Activated naive CD4-positive, alpha-beta T cell (primary cell): ENCODE results near the gene TCP11L1.
"Not testable (repeated sequence)": the region's sequence is repeated elsewhere in the genome, so short reads cannot be mapped to it uniquely, and the experiment has no call there.

Experiments used
- DNase-seq, 4 experiments: peaks; one replicate each; lab custom pipeline; 2025; lab: John Stamatoyannopoulos, UW

The TCP11L1 gene

GRCh38 chr11:33033493-33033892, 5.9 kb upstream of the TCP11L1 start:
- DNase-seq: no peak

DNA sequence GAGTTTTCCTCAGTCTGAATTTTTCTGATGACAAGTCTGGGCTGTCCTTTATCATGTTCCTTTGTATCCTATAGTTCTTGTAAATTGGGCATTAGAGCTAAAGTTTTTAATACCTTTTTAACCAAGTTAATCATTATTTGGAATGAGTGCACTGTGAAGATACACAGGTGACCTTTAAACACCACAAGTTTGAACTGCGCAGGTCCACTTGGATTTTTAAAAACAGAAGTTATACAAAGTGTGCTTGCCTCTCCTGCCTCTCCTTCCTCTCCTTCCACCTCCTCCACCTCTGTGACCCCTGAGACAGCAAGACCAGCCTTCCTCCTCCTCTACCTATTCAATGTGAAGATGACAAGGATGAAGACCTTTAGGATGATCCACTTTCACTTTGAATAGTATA, 4.4 kb upstream of the TCP11L1 start:
- DNase-seq: no peak

DNA sequence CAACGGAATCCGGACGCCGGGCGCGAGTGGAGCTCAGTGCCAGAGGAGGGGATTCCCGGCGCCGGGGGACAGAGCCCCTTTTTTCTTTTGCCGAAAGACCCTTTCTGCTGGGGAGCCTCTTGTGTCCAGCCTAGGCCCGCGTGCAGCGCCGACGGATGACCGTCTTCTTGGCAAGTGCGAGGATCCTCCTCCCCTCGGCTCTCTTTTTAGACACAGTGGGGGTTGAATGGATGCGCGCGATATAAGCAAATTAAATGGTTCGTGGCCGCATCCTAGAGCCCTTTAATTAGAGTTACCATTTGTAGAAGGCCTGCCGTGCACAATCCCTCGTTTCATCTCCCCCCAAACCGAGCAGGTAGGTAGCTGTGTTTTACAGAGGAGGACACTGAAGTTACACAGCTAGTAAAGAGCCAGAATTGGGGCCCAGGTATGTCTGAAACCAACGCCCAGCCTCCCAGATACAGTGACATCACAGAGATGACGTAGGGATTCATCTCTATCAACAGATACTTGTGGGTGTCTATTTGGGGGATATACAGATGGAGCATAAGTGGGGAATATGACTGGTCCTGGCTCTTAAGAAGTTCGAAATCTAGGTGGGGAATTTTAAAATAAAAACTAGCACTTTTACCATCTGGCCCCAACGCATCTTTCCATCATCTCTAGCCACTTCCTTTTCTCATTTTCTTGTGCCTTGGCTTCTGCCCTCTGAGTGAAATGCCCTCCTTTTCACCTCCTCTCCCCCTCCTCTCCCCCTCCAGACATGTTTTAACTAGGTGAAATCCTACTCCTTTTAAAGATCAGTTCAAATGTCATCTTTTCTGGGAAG, 875 bp downstream of the TCP11L1 start:
- DNase-seq: no peak

DNA sequence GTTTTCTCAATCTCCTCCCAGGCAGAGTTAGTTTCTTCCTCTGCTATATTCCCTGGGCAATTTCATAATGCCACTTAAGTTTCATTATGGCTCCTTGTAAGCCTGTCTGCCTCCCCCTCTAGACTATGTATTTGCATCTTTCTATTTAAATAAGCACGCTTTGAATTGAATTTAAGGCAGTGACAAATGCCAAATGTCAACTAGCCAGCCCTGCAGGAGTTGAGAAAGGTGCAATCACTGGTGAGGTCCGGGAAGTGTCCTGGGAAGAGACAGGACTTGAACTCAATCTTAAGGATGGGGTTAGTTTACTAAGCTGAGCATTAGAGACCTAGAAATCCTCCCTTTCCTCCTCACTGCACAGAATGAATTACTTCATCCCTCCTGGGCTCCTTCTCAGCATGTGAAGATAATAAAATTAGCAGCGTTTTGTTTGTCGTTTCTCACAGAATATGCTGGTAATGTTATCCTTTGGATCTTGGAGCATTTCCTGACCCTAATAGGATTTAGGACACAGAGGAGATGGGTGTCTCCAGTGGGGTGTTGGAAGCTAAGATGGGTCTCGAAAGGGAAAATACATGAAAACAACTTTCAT, 1.6 kb downstream of the TCP11L1 start:
- DNase-seq: no peak

DNA sequence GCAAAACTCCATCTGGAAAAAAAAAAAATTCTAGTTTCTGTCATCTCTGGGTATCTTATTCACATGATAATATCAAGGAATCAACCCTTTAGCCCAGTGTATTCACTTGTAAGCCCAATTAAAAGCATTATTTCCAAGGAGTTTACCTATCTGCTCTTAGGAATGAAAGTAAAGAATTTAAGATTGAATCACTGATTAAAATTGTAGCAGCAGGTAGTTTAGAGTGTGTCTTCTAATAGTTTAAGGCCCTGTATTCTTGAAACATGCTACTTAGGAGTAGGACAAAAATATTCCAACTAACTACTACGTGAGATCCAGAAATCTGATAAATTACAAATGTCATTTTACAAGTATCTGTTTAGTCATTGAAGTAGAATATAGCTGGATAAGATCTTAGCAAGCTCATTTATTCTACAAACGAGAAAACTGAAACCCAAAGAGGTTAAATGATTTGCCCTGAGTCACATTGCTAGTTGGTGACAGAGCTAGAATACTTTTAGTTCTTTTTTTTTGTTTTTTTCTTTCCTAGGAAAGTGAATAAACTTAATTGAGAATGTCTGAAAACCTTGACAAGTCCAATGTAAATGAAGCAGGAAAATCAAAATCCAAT, 4.0 kb downstream of the TCP11L1 start:
- no peak for DNase-seq

- no peak for DNase-seq
These were observed 4.9 kb downstream of the TCP11L1 start for GRCh38 chr11:33044285-33044756.

GRCh38 chr11:33045551-33046255, 6.3 kb downstream of the TCP11L1 start:
- DNase-seq: no peak

- not testable (repeated sequence) for DNase-seq
These were observed 9.3 kb downstream of the TCP11L1 start for GRCh38 chr11:33048701-33049100.

GRCh38 chr11:33049565-33050408, 10.4 kb downstream of the TCP11L1 start:
- DNase-seq: not testable (repeated sequence)

- DNase-seq: no peak
These were observed 12.9 kb downstream of the TCP11L1 start for GRCh38 chr11:33052231-33052630.

DNA sequence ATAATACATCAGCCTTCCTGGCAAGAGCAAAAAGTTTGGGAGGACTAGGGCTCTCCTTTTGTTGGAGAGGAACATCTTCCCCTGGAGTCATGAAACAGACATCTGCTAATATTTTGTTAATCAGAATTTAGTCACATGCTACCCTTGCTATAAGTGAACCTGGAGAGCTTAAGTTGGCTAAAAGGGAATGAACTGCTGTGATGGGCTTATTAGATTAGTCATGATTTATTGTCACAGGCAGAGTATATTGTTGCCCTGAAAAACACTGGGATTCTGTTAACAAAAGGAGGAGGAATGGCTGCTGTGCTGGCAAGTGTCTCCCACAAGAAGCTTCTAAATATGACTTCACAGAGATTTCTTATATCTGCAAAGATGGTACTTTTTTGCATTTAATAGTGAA, 16.0 kb downstream of the TCP11L1 start:
- no peak for DNase-seq

- no peak for DNase-seq
These were observed 17.9 kb downstream of the TCP11L1 start for GRCh38 chr11:33057284-33057683.

DNA sequence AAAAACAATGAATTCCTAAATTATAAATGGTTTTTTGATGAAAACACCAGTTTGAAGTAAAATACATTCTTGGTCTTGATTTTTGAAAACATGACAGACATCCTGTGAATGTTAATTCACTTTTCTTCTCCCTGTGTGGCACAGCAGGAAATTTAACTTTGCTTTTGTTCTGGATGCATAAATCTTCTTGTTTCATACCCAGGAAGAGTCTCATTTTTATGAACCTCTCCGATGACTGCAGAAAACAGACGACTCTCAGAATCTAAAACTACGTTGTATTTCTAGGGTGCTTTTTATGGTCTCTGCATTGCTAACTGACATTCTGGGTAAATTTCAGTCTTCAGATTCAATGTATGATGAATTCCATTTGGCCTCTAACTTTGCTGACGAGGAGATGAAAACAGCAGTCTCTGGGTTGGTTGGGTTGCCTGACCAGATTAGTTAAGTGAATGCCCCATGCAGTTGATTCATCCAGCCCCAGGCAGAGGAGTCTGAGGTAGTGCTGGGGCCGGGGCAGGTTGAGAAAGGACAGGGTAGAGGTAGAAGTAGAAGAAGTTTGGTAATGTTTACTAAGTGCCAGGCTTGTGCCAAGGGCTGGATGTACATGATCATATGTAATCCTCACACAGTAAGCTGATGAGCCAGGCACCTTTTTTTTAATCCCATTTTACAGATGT, 20.1 kb downstream of the TCP11L1 start:
- DNase-seq: no peak

GRCh38 chr11:33060271-33060670, 20.9 kb downstream of the TCP11L1 start:
- DNase-seq: no peak

DNA sequence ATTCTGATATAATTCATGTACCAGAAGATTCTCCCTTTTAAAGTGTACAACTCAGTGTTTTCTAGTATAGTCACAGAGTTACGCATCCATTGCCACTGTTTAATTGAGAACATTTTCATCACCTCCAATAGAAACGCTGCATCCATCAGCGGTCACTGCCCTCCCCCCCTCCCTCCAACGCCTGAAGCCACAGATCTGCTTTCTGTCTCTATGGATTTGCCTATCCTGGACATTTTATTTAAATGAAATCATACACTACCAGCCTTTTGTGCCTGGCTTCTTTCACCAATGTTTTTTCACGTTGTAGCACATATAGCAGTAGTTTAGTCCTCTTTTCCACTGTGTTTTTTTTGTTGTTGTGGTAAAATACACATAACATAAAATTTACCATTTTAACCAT, 22.8 kb downstream of the TCP11L1 start:
- DNase-seq: no peak

GRCh38 chr11:33063326-33063881, 24.0 kb downstream of the TCP11L1 start:
- DNase-seq: no peak

DNA sequence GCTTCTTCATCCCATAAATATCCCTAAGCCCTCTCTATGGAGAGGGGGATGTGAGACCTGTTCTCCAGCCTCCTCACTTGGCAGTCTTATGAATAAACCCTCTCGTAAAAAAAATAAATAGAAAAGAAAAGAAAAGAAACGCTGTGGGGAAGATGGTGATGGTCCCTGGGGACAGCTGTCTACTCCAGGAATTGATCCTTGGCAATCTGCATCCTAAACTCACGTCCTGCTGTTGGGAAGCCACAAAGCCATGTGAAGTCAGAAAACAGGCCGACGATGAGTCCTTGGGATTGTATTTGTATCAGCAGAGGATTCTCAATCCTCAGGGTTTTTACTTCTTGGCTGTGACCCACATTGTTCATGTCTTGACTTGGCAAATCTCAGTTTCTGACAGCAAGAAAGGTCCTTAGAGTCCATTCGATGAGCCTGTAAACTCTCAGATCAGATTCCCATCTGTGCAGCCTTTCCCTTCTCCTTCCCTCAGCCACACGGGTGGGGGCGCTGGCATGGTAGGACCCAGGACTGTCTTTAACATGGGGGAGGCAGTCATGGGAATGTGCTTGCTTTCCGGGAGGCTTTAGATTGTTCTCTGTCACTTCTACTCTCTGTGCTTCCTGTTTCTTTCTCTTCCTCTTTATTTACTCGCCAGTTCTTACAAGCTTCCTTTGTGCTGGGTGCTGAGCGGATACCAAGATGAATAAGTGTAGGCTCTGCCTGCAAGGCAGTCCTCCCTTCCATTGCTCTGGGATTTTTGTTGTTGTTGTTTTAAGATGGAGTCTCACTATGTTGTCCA, 24.9 kb downstream of the TCP11L1 start:
- DNase-seq: no peak

GRCh38 chr11:33064866-33065265, 25.5 kb downstream of the TCP11L1 start:
- no peak for DNase-seq

- DNase-seq: peak; percentile 19 to 72 (median 53)
These were observed 26.2 kb downstream of the TCP11L1 start for GRCh38 chr11:33065445-33066178.
